Activated T-cell treated with anti-CD3 and anti-CD28 coated beads for 24 hours (primary cell): ENCODE results near the gene DNTTIP2.
"Not testable (repeated sequence)": the region's sequence is repeated elsewhere in the genome, so short reads cannot be mapped to it uniquely, and the experiment has no call there.

Experiments
- DNase-seq: peaks from one replicate; pipeline ENCODE4 v3.0.0-alpha.2; 2020; ENCODE audit warnings: low read depth

DNTTIP2 gene

DNA sequence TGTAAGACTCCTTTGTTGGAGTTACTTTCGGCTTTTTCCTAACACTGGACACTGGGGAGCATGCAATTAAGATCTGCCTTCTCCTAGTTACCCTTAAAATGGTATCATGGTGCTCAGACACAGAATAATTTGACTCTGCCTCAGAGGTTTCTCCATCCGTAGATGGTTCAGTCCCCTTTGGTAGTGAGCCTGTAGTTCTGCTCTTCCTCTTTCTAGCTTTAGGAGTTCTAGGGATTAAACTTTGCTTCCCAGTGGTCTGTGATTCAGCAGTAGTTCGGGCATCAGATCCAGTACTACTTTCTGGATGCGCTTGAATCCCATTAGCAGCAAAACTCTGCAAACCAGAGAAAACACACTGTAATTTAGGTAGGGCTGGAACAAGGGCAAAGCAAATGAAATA lies 1.5 kb downstream of the DNTTIP2 start:
- DNase-seq: no peak

DNA sequence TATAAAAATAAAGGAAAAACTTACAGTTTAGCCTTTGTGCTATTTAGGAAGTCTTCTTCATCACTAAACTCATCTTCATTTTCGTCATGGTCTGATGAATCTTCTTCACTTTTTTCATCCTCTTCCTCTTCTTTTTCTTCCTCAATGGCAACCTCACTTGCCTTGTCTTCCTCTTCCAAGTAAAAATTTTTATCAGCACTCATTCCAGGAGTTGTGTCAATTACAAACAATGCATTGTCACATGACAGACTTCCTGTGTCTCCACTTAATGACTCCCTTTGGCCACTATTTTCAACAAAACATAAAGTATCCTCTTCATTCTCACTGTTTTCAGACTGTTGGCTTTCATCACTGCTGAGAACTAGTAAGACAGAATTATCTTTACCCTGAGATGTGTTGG lies 2.8 kb downstream of the DNTTIP2 start:
- no peak for DNase-seq

DNA sequence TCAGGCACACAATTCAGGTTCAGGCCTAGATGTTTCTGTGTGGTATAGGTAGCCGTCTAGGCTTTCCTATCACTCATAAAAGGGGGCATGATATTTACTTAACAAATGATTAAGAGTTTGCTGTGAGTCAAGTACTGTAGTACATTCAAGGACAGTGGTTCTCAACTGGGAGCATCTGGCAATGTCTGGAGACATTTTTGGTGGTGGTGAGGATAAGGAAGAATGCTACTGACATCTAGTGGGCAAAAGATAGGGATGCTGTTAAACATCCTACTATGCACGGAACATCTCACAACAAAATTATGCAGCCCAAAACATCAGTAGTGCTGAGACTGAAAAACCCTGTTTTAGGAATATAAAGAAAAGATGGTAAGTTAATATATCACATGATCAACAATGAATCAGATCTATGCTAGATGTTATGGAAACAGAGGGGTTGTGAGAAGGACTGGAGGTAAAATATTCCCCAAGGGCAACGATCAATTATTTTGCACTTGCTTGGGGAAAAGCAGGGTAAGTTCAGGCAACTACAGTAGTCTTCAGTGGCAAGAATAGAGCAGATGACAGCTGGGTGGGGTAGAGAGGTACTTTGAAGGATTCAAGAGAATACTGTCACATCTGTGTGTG lies 4.9 kb downstream of the DNTTIP2 start:
- DNase-seq: no peak

DNA sequence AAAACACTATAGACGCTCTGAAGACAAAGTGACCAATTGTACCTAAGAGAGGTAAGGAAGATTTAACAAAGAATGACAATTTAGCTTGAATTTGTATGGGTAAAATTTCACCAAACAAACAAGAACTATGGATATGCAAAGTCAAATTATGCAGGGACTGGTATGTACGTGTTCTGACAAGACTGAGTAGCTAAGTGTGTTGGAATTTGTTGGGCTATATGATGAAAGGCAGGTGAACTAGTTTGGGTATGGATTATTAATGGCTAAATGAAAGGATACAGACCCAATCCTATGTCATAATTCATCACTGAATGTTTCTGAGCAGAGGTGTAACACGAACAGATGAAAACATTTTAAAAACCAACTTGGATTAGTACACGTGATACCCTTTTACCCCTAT lies 7.6 kb downstream of the DNTTIP2 start:
- DNase-seq: no peak

DNA sequence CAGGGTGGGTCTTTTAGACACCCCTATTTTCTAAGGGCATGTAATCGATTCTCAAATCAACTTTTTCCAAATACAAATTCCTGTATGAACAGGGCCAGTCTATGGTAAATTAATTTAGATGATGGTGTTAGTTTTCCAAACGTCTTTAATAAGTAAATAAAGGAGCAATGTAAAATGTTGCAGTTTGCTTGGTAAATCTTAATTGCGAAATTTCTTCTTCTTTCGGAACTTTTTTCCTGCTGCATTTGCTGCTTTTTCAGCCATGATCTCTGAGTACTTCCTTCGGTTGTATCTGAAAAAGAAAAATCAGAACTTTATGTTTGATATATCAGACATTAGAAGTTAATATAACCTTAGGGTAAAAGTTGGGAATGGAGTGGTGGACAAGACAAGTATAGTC lies 9.4 kb downstream of the DNTTIP2 start:
- DNase-seq: no peak

DNA sequence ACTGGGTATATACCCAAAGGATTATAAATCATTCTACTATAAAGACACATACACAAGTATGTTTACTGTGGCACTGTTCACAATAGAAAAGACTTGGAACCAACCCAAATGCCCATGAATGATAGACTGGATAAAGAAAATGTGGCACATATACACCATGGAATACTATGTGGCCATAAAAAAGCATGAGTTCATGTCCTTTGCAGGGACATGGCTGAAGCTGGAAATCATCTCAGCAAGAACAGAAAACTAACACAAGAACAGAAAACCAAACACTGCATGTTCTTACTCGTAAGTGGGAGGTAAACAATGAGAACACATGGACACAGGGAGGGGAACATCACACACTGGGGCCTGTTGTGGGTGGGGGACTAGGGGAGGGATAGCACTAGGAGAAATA lies 10.5 kb downstream of the DNTTIP2 start:
- not testable (repeated sequence) for DNase-seq

DNA sequence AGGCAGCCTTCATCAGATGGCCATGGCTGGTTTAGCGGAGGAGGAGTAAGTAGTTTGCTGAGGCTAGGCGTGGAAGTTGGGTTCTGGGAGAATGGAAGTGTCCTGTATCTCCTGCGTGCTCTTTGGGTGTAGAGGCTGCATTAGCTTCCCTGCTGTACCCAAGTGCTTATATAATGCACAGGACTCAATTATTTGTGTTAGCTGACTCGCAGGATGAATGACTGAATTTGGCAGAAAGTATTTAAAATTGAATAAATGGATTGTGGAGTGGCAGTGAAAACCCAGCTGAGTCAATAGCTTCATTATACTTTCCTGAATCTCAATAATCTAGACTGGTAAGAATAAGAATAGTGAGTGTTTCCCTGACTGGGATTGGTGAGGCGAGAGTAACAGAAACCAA lies 13.8 kb downstream of the DNTTIP2 start:
- DNase-seq: no peak

DNA sequence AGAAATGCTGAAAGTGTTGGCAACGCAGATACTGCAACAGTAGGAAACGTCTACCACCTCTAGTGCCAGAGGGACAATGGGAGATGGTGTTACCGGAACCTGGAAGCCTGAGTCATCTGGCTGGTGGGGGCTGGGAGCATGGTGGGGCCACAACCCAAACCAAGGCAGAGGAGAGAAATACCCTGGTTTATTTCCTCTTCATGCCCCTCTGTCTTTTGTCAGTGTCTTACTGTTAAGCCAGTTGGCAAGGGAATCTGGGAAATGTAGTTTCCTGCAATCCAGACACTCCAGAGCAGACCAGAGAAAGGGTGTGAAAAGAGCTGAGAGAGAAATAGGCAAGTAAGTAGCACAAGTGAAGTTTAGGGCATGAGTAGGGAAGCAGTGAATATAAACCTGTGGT lies 14.8 kb downstream of the DNTTIP2 start:
- no peak for DNase-seq

DNA sequence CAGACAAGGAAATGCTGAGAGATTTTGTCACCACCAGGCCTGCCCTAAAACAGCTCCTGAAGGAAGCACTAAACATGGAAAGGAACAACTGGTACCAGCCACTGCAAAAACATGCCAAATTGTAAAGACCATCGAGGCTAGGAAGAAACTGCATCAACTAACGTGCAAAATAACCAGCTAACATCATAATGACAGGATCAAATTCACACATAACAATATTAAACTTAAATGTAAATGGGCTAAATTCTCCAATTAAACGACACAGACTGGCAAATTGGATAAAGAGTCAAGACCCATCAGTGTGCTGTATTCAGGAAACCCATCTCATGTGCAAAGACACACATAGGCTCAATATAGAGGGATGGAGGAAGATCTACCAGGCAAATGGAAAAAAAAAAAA lies 21.4 kb downstream of the DNTTIP2 start:
- DNase-seq: not testable (repeated sequence)

DNA sequence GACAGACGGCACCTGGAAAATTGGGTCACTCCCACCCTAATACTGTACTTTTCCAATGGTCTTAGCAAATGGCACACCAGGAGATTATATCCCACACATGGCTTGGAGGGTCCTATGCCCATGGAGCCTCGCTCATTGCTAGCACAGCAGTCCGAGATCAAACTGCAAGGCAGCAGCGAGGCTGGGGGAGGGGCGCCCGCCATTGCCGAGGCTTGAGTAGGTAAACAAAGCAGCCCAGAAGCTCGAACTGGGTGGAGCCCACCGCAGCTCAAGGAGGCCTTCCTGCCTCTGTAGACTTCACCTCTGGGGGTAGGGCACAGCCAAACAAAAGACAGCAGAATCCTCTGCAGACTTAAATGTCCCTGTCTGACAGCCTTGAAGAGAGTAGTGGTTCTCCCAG lies 23.0 kb downstream of the DNTTIP2 start:
- DNase-seq: not testable (repeated sequence)

DNA sequence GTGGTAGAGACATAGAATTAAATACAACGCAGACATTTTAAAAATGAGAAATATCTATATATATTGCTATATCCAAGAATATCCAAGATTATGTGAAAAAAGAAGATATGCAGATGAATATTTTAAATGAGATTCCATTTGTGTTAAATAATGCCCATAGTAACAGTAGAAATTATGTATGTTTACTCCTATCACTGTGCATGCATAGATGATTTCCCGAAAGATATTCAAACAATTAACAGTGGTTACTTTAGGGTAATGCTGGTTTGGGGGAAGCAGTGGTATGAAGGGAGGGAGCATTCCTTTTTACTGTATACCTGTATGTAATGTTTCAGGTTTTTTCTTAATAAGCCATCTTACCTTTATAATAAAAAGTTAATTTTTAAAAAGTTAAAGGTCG lies 25.1 kb downstream of the DNTTIP2 start:
- DNase-seq: no peak

DNA sequence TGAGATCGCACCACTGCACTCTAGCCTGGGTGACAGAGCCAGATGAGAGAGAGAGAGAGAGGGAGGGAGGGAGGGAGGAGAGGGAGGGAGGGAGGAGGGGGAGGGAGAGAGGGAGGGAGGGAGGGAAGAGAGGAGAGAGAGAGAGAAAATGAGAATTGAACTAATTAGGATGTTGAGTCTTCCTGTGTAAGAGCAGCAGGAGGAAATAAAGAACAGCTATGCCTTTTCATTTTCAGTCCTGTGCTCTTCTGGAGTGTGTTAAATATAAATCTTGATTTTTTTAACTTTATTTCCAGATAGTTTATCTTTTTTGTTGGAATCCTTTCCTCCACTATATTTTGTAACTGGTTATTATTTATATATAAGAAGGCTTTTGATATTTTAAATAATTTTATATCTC lies 27.1 kb downstream of the DNTTIP2 start:
- DNase-seq: no peak

DNA sequence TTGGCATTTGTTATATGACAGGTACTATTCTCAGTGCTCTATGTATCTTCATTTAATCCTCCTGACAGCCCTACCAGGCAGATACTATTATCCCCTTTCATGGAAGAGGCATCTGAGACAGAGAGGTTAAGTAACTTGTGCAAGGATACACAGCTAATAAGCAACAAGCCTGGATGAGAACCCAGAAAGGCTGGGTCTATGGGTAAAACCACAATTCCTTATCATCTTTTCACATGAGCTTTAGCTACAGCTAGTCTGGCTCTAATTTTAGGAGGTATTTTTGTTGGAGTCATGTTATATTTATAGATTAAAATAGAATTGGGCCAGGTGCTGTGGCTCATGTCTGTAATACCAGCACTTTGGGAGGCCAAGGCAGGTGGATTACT lies 27.7 kb downstream of the DNTTIP2 start:
- no peak for DNase-seq

DNA sequence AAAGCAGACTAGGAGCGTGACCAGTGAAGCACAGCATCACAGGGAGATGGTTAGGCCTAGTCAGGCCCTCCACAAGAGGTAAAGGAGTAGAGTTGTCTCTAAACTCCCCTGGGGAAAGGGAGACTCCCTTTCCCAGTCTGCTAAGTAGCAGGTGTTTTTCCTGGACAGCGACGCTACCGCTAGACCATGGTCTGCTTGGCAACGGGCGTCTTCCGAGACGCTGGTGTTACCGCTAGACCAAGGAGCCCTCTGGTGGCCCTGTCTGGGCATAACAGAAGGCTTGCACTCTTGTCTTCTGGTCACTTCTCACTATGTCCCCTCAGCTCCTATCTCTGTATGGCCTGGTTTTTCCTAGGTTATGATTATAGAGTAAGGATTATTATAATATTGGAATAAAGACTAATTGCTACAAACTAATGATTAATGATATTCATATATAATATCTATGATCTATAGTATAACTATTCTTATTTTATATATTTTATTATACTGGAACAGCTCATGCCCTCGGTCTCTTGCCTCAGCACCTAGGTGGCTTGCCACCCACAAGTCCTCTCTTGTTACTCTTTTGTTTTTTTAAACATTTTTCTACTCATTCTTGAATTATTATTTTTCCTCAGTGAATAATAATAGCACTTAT lies 28.2 kb downstream of the DNTTIP2 start:
- peak; percentile 40 for DNase-seq

DNA sequence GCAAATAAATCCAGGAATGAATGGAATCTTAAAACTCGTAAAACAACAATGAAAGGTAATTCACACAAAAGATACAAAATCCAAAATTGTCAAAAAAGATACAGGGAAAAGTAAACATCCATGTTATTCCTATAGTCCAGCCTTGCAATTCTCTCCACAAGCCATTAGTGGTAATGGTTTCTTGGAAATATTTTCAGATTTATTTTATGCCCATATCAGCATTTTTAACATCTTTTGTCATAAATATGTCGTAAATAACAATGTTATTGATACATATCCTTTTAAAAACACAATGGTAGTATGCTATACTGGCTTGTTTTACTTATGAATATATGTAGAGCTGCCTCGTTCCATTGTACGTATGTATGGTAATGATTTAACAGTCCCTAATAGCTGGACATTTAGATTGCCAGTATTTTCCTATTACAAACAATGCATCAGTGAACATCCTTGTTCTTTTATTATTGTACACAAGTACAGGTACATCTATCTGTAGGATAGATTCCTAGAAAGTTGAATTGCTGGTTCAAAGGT lies 30.6 kb downstream of the DNTTIP2 start:
- no peak for DNase-seq

DNA sequence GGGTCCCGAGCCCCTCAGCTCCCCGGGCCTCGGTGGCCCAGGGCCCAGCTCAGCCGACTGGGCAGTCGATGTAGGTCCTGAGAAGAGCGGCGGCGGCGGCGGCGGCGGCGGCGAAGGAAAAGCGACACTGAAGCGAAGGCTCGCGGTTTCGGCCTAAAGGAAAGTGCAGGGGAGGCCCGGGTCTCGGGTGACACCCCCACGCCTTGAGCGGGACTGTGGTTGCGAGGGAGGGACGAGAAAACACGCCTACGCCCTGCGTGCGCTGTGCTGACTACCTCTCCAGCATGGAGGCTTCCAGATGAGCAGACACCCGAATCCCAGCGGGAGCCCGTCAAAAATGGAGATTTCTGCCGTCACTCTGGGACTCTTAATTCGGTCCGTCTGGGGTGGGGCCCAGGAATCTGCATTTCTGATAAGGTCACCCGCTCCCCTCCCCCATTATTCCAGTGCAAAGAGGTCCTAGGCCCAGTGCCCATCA lies 31.2 kb downstream of the DNTTIP2 start:
- DNase-seq: peak; percentile 47

DNA sequence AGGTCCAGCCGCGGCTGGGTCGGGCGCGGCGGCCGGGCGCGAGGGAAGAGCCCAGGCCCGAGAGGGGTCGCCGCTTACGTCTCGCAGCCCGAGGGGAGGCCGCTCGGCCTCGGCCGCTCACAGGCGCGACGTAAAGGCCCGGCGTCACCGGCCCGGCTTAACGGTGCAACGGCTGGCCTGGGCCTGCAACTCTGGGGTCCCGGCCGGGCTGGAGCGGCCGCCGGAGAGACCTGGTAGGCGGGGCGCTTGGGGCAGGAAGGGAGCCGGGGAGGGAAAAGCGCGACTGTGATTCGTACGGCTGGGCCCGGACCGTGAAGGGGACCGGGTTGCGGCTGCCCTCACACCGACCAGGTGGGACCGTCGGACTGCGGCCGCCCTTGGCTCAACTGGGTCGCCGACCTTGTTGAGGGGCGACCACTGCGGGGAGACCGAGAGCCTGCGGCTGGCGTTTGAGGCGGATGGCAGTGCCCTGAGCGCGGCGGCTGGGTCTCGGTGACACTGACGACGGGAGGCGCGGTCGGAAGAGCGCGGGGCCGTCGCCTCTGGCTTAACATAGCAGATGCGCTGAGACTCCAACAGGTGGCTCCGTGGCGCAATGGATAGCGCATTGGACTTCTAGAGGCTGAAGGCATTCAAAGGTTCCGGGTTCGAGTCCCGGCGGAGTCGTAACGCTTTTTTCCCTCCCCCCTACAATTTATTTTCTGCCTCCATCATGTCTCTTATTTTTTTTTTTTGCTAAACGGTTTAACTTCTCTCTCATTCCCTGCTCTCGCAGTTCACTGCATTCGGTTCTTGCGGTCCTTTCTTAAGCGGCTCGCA lies 31.8 kb downstream of the DNTTIP2 start:
- peak; percentile 83 for DNase-seq

DNA sequence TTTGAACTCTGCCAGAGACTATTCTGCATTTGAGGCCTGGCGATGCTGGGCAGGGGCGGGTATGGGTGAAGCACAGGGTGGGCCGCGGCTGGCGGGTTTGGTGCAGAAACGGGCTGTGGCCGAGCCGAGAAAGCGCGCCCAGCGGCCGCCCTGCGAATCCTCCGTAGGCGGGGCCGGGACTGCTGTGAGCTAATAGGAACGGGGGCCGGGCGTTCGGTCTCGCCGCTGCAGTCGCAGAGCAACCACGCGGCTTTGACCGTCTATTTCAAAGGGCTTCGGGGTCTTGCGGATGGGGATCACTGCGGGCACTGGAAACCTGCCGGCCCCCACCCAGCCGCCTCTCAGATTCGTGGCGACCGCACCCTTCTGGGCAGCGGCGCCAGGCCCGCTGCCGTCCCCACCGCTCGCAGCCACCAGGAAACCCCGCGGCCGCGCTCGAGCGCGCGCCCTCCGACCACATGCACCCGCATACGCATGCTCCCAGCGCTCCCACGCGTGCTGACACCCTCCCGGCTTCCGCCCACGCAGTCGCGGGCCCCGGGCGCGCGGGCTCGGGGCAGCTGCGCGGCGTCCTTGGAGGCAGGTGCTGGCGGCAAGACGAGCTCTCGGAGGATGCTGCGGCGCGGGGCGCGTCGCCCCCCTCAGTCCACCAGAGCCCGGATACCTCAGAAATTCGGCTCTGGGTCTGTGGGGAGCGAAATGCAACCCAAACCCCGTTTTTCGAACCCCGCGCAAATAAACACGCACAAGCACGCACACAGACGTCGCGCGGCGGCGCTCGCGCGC lies 32.6 kb downstream of the DNTTIP2 start:
- DNase-seq: peak; percentile 77

DNA sequence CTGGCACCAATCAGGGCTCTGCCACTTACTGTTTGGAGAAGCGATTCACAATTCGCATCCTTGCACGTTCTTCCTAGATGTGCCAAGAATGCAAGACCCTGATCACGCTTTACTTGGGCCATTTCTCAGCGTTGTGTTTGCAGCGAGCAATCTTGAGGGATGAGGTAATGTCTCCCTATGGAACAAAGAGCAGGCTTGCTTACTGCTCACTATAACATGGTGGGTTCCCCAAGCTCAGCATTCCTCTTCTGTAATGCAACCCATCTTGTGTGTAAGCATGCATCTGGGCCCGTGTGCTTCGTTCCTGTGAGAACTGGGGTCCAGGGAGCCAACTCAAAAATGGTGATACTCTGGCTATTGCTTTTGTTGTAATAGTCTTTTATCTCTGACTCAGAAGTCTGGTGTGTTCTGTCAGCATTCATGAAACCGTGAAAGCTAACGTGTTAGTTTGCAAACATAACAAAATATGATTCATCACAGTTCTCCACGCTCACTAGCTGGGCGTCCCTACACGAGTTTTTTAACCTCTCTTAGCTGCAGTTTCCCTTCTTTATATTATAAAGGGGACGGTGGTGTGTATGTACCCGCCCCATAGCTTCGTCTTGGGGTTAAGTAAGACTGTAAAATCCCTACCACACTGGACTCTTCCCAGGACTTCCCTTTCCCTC lies 33.3 kb downstream of the DNTTIP2 start:
- peak; percentile 49 for DNase-seq

DNA sequence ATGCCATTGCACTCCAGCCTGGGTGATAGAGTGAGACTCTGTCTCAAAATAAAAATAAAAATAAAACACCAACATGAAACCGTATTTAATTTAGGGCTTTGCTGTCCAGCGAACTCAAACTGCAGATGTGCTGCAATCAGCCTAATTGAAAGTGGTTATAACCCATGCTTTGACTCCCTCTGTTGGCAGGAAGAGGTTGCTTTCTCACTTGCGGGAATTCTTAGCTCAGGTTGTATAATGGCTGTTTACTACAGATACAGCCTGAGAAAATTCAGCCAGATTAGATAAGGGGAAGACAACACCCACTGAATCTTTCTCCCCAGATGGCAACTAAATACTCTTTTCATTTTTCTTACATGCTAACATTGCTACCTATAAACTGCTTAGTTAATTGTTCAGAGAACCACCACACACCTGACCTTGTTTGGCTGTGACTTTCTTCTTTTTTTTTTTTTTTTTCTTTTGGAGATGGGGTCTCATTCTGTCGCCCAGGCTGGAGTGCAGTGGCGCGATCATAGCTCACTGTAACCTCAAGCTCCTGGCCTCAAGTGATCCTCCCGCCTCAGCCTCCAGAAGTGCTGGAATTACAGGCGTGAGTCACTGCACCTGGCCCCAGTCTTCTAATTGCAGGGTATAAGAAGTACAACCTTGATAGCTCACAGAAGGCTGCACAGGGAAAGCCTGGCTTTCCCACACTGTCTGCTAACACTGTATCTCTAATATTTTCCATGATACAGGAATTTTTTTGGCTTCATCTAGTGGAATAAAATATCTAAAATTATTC lies 34.6 kb downstream of the DNTTIP2 start:
- peak; percentile 24 for DNase-seq
